Measurements from ENCODE around the gene LMNTD1.
A peak's percentile ranks its signal among the peaks of the same experiment; 100 is the strongest.

LMNTD1 gene

GRCh38 chr12:25550186-25550585 is 2.9 kb downstream of the LMNTD1 start:
- no peak for DNase-seq

- no peak for DNase-seq
These were observed 4.0 kb downstream of the LMNTD1 start for GRCh38 chr12:25549120-25549519.

DNA sequence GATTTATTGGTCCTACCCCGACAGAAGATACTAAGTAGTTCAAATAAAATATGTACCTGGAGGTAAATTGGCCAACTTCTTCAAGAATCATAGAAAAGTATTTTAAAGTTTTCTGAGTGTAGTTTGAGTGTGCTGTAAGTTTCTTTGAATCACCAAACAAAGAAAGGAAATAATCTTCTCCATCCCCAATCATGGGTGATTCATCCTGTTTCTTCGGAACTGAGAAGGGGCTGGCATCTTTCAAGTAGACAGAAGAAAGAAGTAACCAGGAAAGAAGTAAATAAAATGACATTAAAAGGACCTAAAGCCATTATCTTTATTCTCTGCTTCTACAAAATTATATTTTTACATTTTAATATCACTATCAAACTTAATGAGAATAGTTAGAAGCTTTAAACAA is 6.8 kb downstream of the LMNTD1 start:
- no peak for DNase-seq

GRCh38 chr12:25533150-25533549 is 19.9 kb downstream of the LMNTD1 start:
- DNase-seq: no peak

DNA sequence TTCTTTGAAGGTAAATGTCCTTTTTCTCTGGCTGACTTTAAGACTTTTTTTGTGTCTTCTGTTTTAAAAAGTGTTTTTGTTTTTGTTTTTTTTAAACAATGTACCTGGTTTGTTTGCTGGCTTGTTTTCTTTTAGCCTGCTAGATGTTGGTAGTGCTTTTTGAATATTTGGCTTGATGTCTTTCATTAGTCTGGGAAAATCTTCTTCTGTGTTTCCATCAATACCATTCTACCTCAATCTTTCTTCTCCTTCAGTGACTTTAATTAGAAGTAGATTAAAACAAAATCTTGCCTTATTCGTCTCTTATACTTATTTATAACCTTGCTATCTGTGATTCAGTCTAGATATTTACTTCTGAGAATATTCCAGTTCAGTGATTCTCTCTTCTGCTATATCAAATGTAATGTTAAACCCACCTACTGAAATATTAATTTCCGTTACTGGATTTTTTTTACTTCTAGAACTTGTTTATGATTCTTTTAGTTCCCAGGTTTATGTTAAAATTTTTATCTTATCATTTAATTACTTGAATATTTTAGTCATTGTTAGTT is 21.5 kb downstream of the LMNTD1 start:
- DNase-seq: no peak

- no peak for DNase-seq
These were observed 23.3 kb downstream of the LMNTD1 start for GRCh38 chr12:25529738-25530137.

DNA sequence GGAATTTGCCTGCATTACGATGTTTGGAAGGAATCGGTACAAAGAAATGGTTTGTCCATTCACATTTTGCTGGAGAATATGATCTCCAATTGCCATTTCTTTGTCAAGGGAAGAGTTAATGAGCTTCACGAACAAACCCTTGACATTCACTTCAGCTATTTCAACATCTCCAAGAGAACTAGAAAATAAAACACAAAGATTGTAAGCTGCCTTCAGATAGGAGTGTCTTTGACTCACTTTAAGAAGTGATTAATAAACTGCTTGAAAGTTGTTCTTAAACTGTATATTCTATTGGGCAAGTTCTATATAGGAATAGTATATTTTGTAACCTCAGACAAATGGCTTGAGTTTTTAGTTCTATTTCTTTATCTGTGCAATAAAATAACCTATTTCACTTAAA is 26.3 kb downstream of the LMNTD1 start:
- no peak for DNase-seq

DNA sequence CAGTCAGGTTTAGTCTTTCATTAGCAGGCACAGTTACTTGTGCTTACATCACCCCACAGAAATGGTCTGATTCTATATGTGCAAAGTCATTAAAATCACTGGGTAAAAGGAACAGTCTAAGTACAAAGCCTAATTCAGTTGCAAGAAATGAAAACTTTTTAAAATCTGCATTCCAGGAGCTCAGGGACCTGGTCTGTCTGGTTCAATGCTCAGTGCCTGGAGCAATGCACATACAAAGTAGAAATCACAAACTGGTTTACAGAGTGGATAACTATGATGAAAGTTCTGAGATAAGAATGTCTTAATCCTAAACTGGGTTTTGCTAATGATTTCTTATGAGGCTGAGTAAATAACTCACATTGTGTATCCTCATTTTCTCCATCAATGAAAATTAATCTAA is 28.7 kb downstream of the LMNTD1 start:
- DNase-seq: no peak

- DNase-seq: no peak
These were observed 31.3 kb downstream of the LMNTD1 start for GRCh38 chr12:25521625-25522256.

GRCh38 chr12:25518512-25518911 is 34.6 kb downstream of the LMNTD1 start:
- DNase-seq: peak; percentile 8

DNA sequence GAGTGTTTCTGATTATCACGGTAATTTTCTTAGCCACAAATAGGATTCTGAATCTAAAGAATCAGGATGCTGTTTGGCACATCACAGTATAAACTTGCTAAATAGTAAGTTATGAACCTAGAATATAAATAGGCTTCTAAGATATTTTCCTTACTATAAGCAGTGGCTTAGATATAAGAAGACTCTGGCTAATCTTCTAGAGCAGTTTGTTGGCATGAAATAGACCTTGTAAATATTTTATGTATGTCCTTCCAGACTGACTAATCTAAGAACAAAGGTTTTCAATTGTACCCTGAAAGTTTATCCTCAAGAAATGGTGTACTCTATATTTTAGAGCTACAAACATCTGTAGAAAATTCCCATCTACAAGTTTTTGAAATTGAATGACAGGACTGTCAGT is 48.3 kb downstream of the LMNTD1 start:
- DNase-seq: no peak

GRCh38 chr12:25503666-25504065 is 49.4 kb downstream of the LMNTD1 start:
- no peak for DNase-seq

DNA sequence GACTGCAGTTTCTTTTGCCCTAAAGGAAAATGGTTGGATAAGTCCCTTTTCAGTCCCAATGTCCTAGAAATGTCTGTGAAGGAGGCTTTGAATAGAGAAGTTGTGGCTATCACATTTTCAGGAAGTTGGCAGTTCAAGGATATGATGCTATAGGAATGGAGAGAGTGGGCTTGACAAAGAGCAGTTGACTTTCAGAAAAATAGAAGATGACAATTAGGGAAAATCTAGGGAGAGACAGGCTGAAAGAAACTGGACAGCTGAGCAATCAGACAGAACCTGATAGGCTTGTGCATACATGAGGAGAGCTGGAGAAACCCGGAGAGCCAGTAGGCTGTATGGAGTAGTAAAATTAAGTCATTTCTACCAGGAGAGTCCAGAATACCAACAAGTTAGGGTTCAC is 50.5 kb downstream of the LMNTD1 start:
- no peak for DNase-seq

GRCh38 chr12:25502118-25502517 is 51.0 kb downstream of the LMNTD1 start:
- no peak for DNase-seq

DNA sequence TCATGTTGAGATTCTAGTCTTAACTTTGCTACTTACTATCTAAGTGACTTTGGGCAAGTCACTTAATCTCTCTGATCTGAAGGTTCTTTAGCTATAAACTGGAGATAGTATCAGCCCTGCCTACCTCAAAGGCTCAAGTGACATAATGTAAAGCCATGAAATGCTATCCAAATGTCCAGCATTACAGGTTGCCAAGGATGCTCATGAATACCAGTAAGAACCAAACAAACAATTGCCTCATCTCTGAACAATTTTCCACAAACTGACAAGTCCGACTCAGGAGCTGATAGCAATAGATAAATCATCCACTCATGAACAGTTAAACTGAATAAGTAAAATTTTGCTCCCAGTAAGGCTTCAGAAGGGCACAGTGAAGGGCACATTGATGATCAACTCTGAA is 51.5 kb downstream of the LMNTD1 start:
- DNase-seq: no peak

- DNase-seq: no peak
These were observed 52.4 kb downstream of the LMNTD1 start for GRCh38 chr12:25500651-25501050.

DNA sequence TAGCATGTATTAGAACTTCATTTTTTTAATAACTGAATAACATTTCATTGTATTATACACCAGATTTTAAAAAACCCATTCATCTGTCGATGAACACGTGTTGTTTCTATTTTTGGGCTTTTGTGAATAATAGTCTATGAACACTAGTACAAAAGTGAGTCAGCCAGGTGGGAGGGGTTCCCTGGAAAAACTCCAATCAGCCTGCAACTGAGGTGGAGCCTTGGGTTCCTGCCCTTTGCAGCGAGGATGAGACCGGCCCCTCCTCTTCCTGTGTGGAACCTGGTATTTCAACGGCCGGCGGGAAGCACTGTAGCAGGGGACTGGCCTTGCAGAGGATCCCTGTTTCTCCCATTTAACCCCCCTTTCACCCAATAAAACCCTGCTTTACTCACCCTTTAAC is 56.1 kb downstream of the LMNTD1 start:
- no peak for DNase-seq

- no peak for DNase-seq
These were observed 56.9 kb downstream of the LMNTD1 start for GRCh38 chr12:25496098-25496587.

GRCh38 chr12:25495331-25496097 is 57.6 kb downstream of the LMNTD1 start:
- DNase-seq: no peak

GRCh38 chr12:25494926-25495325 is 58.2 kb downstream of the LMNTD1 start:
- DNase-seq: no peak

- no peak for DNase-seq
These were observed 59.4 kb downstream of the LMNTD1 start for GRCh38 chr12:25493682-25494081.

DNA sequence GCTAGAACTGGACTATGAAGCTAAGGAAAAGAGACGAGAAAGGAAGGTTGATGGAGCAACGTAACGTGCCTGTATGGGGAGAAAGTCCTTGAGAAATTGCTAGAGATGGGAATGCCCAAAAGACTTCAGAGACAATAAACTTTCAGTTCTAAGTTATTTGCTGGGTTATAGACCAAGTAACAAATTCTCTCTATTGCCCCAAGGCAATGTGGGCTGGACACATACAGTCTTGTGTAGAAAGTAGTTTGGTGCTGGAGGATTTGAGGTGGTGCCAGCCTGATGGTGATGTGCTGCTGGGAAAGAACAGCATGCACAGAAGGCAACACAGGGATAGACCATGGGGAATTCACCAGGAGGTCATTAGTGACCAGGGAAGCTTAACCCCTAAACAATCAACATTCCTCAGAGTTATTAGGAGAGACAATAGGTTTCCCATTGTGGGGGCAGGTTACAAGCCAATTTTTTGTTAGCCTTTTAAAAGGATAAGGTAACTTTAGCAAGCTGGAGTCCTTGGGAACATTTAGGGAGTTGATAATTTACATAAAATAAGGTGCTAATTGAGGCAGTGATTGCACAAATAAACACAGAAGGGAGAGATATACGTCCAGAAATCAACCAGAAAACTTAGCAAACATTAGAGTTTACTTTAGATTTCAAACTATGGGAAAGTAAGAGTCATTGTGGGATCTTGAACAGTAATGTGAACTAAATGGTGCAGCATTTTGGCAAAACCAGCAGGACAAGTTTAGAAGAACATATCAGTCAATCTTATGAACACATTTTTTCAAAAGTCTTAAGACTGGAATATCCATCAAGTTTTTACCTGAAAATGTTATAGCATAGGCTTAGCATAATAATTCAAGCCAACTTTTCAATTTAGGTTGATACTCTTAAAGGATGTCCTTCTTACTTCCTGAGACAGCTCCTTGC is 61.4 kb downstream of the LMNTD1 start:
- DNase-seq: no peak
